Vagina (tissue), 2 donors: Measurements from ENCODE around the gene WFIKKN1. TPM values are rescaled to one million over a fixed set of nuclear protein-coding genes. Genes with fewer than 3 reads are reported as not detected.

Experiments used
- DNase-seq, 2 donors: peaks; one replicate each; pipeline ENCODE4 v3.0.0-alpha.2; 2017; ENCODE audit errors: extremely low spot score in 2 of 2
- H3K27ac ChIP-seq: fragments of 200-600 bp; sonication (generic); one replicate; pipeline ENCODE4 v1.5.1; 2019
- H3K27me3 ChIP-seq: fragments of 200-600 bp; sonication (generic); one replicate; pipeline ENCODE4 v1.5.1; 2019
- H3K36me3 ChIP-seq, 2 donors: fragments of 200-600 bp; sonication (generic); one replicate each; pipeline ENCODE4 v1.5.1; 2017 to 2019
- H3K4me1 ChIP-seq: fragments of 200-600 bp; sonication (generic); one replicate; pipeline ENCODE4 v1.5.1; 2019
- H3K4me3 ChIP-seq, 2 donors: fragments of 200-600 bp; sonication (generic); 1 replicate in 1 of 2; 2 replicates in 1 of 2; pipeline ENCODE4 v1.5.1; 2016 to 2019
- H3K9me3 ChIP-seq: fragments of 200-600 bp; sonication (generic); one replicate; pipeline ENCODE4 v1.5.1; 2019
- CTCF ChIP-seq, 3 experiments: fragments of 450-650 bp in 2 of 3; fragments of 200-600 bp in 1 of 3; sonication (generic) in 1 of 3; IDR thresholded peaks; one replicate each; pipeline ENCODE4 v1.5.1; 2017 to 2019; ENCODE audit warnings: antibody characterized with exemption in 3 of 3, mild to moderate bottlenecking in 2 of 3, moderate library complexity in 2 of 3
- POLR2A ChIP-seq, 2 donors: fragments of 450-650 bp; IDR thresholded peaks; one replicate each; pipeline ENCODE4 v1.6.1; 2017; ENCODE audit warnings: antibody characterized with exemption in 2 of 2, mild to moderate bottlenecking in 2 of 2, moderate library complexity in 2 of 2
- POLR2AphosphoS5 ChIP-seq, 2 donors: sonication (generic); formaldehyde crosslinking; IDR thresholded peaks; one replicate each; pipeline ENCODE4 v1.9.0; 2017; ENCODE audit warnings: antibody characterized with exemption in 2 of 2, mild to moderate bottlenecking in 2 of 2, low read depth in 1 of 2; ENCODE audit not compliant: insufficient read depth in 1 of 2
- intact Hi-C: fragments of 100-400 bp; cut with DNase I; formaldehyde crosslinking; loops from one replicate; pipeline ENCODE4 v1.15.1; 2023
- total RNA-seq: library from RNA; depleted of rRNA; stranded (reverse); fragments of >200 nt; gene quantifications from one replicate; pipeline ENCODE4 v1.2.3, GENCODE V29; 2016

The WFIKKN1 gene
- total RNA-seq, 1 donor from 2014 or later: 3.2 TPM

DNA sequence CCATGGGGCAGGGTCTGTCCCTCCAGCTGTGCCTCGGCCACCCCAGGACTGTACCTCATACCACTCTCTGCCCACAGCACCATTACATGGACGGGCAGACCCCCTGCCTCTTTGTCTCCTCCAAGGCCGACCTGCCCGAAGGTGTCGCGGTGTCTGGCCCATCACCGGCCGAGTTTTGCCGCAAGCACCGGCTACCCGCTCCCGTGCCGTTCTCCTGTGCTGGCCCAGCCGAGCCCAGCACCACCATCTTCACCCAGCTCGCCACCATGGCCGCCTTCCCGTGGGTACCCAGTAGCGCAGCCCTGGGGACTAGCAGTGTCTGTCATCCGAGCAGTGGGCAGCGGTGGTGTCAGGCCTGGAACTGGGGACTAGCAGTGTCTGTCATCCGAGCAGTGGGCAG lies 42.1 kb downstream of the WFIKKN1 start:
- Histone ChIP-seq H3K27me3 (no peaks in the 10 kb centered on the region), H3K4me1 (peaks cover 48% of the 10 kb centered on the region), H3K27ac (no peak overlapping the region), H3K9me3 (no peaks in the 10 kb centered on the region), H3K4me3 (no peak overlapping the region), H3K36me3 (peaks cover 0 to 42% of the 10 kb centered on the region in 2 donors)
- intact Hi-C loops: no loop called here
- no peak for TF ChIP-seq POLR2A (IDR thresholded peaks at IDR 0.05)
- no peak for TF ChIP-seq POLR2AphosphoS5 (IDR thresholded peaks at IDR 0.05; ENCODE audit: insufficient read depth in 1 of 2, low read depth in 1 of 2)
- TF ChIP-seq CTCF (IDR thresholded peaks at IDR 0.05): no peak
- no peak for DNase-seq

DNA sequence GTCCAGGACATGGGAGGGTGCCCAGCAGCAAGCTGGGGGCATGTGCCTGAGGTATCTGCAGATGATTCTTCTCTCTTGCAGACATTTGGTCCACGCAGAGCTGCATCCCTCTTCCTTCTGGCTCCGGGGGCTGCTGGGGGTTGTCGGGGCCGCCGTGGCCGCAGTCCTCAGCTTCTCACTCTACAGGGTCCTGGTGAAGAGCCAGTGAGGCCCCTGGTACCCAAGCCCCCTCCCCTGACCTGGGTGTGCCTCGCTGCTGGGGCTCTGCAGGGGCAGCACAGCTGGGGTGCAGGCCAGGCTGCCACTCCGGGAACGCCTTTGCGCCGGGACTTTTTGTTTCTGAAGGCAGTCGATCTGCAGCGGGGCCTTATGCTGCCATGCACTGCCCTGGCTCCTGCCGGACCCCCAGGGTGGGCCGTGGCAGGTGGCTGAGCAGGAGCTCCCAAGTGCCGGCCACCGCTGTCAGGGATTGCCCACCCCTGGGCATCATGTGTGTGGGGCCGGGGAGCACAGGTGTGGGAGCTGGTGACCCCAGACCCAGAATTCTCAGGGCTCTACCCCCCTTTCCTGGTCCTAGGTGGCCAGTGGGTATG lies 42.7 kb downstream of the WFIKKN1 start:
- Histone ChIP-seq H3K9me3 (no peaks in the 10 kb centered on the region), H3K27me3 (no peaks in the 10 kb centered on the region), H3K4me3 (no peak overlapping the region), H3K27ac (no peak overlapping the region), H3K4me1 (peaks cover 45% of the 10 kb centered on the region), H3K36me3 (peaks cover 0 to 42% of the 10 kb centered on the region in 2 donors)
- intact Hi-C loops: no loop called here
- no peak for DNase-seq
- TF ChIP-seq POLR2A (IDR thresholded peaks at IDR 0.05) (no peak), CTCF (IDR thresholded peaks at IDR 0.05) (no peak), POLR2AphosphoS5 (IDR thresholded peaks at IDR 0.05; ENCODE audit: insufficient read depth in 1 of 2, low read depth in 1 of 2) (no peak)

- H3K4me3 ChIP-seq: no peak overlapping the region
- intact Hi-C loops: no loop called here
- no peaks in the 10 kb centered on the region for H3K27me3 ChIP-seq
- H3K9me3 ChIP-seq: no peaks in the 10 kb centered on the region
- H3K4me1 ChIP-seq: peaks cover 43% of the 10 kb centered on the region
- TF ChIP-seq POLR2AphosphoS5 (IDR thresholded peaks at IDR 0.05; ENCODE audit: insufficient read depth in 1 of 2, low read depth in 1 of 2) (no peak), CTCF (IDR thresholded peaks at IDR 0.05) (no peak), POLR2A (IDR thresholded peaks at IDR 0.05) (no peak)
- no peak overlapping the region for H3K27ac ChIP-seq
- H3K36me3 ChIP-seq: peaks cover 0 to 42% of the 10 kb centered on the region in 2 donors
- DNase-seq: no peak
Measured at GRCh38 chr16:674214-674881, 43.6 kb downstream of the WFIKKN1 start.

GRCh38 chr16:674968-675883 lies 44.4 kb downstream of the WFIKKN1 start, which contains the start of gene RHBDL1:
Gene RHBDL1, plus strand, starts transcription at chr16:675671. Its CDS starts 120 bp downstream, at chr16:675791.
- no peak for DNase-seq
- Histone ChIP-seq H3K36me3 (peaks cover 0 to 34% of the 10 kb centered on the region in 2 donors), H3K27ac (peak within 1 kb of the TSS; percentile 15), H3K27me3 (no peaks in the 10 kb centered on the region), H3K4me1 (peaks cover 43% of the 10 kb centered on the region), H3K4me3 (peak within 1 kb of the TSS; percentile 27 to 51), H3K9me3 (no peaks in the 10 kb centered on the region)
- intact Hi-C loops: no loop called here
- TF ChIP-seq POLR2AphosphoS5 (IDR thresholded peaks at IDR 0.05; ENCODE audit: insufficient read depth in 1 of 2, low read depth in 1 of 2): no peak
- TF ChIP-seq CTCF (IDR thresholded peaks at IDR 0.05): no peak
- TF ChIP-seq POLR2A (IDR thresholded peaks at IDR 0.05): no peak
